Head of caudate nucleus (tissue), 42 donors: ENCODE measurements around the gene MRPL42.
"Not testable (repeated sequence)": the region's sequence is repeated elsewhere in the genome, so short reads cannot be mapped to it uniquely, and the experiment has no call there.

Source experiments
- DNase-seq, 42 donors: peaks; one replicate each; pipeline versions ENCODE4 v3.0.0 to v3.0.0-alpha.2; 2020 to 2021; ENCODE audit warnings: mixed read lengths in 7 of 42
- intact Hi-C: fragments of 100-400 bp; cut with DNase I; formaldehyde crosslinking; loops from one replicate; pipeline ENCODE4 v1.15.0; 2022

MRPL42 gene

DNA sequence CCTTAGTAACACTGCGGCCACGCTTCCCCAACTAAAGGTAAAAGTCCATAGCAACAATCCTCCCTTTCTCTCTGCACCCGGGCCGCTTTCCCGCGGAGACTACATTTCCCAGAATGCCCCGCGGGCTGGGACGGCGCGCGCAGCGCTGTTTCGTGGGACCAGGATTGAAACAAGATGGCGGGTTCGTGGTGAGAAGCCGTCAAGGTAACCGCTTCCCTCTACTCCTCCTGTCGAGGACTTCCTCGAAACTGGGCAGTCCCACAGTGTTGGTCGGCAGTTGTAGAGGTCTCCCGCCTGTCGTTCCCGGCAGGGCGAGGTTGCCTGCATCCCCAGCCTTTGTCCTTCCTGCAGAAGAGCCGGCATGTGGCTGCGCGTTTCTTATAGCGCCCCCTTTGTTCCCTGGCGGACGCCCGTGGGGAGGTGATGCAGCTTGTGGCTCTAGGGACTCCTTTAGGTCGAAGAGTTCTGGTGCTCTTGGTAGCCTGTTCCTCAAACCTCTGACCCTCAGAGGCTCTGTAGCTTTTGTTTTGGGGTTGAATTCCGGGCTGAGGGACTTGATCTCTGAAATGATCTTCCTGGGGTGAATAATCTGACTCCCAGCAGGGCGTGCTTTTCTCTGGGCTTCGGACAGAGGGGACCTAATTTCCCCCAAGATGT lies at the start of gene MRPL42:
TSS of gene MRPL42 (plus strand) at position 164 of the 657 bp plus-strand sequence. CDS start 1,772 bp downstream, outside the sequence.
- intact Hi-C loops: no loop called here

DNA sequence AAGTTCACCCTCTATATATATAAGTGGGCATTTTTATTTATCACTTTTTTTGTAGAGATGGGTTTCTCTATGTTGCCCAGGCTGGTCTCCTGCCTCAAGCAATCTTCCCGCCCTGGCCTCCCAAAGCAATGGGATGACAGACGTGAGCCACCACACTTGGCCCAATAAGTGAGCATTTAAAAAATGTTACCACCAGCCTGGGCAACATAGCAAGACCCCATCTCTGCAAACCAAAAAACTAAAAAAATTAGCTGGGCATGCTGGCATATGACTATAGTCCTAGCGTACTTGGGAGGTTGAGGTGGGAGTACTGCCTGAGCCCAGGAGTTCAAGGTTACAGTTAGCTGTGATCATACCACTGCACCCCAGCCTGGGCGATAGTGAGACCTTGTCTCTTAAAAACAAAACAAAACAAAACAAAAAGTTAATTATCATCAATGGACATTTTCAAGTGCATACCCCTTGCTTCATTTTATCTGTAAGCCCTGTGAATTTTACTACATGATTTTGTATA lies 49.3 kb upstream of the MRPL42 start:
- intact Hi-C loops: no loop called here
- no peak for DNase-seq

More for the DNA sequence above, at the start of gene MRPL42:
- DNase-seq: peak; percentile 74 to 96 (median 91)

DNA sequence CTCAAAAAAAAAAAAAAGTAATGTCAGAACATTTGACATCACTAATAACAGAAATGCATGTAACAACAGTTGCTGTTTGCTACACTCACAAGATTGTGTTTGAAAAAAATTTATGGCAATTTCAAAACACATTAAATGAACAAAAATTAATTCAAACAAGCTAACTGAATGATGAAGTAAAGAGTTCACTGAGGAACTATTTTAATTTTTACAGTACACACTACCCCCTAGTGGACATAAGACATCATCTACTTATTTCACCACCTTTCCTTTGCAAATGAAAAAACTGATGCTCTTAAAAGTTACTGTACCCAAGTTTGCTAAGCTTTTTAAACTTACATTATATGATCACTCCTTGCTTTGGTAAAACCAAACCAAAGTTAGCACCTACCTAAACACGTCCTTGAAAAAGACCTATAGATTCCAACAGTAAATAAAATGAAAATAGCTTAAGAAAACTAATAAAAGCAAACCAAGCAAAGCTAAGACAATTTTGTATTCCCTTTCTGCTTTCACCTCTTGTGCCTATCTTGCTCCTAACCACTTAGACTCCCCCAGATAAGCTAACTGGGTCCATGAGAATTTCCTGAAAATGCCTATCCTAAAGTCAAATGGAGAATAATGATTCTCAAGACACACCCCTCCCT lies 47.8 kb upstream of the MRPL42 start:
- intact Hi-C loops: no loop called here
- DNase-seq: no peak

DNA sequence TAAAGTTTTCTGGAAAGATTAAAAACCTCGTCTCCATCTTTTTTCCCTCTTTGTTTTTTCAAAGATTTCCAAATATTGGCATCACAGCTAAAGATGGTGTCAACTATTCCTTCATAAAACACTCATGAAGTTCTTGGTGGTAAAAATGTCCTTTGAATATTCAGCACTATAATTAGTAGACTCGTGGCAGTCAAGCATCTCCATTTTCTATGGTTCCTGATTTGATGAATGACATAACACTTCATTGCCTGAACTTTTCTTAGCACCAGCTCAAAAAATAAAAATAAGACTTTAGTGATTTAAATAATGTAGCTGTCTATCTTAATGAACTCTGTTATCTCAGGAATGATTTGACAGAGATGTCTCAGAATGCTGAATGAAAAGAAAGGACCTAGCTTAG lies 45.3 kb upstream of the MRPL42 start:
- DNase-seq: no peak
- intact Hi-C loops: no loop called here

DNA sequence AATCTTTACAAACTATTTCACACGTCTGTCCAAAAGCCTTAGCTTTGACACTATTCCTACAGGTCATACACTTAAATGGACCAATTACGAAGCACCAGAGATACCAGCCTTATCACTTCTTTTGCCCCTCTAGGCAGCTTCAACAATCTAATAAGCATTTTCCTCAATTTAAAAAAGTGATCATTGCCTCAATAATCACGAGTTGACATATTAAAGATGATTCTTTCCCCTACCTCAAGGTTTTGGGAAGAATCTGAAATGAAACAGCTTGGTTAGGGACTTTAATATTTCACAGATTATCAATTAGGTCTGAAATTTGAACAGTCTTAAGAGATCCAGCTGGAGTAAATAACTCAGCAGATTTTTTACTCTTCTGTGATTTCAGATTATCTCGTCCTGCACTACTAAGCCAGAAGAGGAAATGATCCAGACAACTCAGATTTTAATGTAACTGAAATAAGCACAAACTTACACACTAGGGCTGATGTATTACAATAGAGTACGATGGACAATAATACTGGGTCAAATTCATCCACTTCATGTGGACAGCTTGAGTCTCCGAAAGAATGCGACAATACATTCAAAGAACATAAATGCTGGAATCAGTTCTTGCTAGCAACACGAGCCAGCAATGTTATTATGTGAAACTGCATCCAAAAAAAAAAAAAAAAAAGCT lies 41.4 kb upstream of the MRPL42 start:
- DNase-seq: no peak
- intact Hi-C loops: no loop called here

DNA sequence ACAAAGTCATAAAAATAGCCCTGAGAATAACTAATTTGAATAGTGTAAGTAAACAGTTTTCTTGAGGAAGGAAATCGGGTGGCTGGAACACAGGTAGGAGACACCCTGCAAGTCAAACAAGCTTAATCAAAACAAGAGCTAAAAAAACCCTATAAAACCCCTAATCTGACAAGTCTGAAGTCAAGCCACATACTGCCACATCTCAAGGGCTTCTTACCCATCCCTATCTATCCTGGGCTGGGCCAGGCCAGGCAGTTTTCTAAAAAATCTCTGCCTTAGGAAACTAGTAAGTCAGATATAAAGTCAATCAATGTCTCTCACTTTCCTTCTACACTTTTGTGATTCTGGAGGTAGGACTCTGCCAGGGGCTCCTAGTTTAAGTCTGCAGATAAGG lies 40.9 kb upstream of the MRPL42 start:
- intact Hi-C loops: no loop called here
- no peak for DNase-seq

DNA sequence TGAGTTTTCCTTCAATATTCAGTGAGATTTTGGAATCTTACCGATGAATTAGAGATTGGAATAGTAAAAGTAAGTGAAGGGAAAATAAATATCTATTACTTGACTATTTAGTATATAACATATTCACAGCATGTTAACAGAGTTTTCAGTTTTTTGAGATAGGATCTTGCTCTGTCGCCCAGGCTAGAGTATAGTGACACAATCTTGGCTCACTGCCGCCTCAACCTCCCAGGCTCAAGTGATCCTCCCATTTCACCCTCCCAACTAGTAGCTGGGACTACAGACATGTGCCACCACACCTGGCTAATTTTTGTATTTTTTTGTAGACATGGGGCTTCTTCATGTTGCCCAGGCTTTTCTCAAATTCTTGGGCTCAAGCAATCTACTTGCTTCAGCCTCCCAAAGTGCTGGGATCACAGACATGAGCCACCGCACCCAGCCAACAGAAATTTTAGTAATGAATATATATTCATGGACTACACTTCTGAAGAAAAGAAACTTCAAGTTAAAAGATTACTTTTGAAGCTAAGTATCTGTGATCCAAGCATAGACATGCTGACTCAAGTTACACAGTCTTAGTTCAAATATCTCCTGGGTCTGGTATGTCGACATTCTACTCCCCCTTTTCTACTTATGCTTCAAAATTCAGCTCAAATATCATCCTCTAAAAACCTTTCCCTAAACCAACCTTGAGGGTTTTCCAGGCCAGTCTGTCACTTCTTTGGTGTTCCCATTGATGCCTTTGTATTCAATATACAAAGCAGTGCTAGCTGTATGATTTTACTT lies 39.3 kb upstream of the MRPL42 start:
- intact Hi-C loops: no loop called here
- DNase-seq: no peak

DNA sequence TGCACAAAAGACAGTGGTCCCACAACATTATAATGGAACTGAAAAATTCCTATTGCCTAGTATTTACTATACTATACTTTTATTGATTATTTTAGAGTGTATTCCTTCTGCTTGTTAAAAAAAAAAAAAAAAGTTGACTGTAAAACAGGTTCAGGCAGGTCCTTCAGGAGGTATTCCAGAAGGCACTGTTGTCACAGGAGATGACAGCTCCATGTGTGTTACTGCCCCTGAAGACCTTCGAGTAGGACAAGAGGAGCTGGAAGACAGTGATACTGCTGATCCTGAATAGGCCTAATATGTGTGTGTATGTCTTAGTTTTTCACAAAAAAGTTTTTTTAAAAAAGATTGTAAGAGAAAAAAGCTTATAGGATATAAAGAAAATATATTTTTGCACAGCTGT lies 37.9 kb upstream of the MRPL42 start:
- intact Hi-C loops: no loop called here
- no peak for DNase-seq

DNA sequence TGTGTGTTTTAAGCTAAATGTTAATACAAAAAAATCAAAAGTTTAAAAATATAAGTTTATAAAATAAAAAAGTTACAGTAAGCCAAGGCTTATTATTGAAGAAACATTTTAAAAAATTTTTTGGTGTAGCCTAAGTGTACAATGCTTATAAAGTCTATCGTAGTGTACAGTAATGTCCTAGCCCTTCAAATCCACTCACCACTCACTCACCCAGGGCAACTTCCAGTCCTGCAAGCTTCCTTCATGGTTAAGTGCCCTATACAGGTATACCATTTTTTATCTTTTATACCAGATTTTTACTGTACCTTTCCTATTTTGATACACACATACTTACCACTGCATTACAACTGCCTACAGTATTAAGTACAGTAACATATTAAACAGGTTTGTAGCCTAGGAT lies 37.5 kb upstream of the MRPL42 start:
- intact Hi-C loops: no loop called here
- DNase-seq: no peak

DNA sequence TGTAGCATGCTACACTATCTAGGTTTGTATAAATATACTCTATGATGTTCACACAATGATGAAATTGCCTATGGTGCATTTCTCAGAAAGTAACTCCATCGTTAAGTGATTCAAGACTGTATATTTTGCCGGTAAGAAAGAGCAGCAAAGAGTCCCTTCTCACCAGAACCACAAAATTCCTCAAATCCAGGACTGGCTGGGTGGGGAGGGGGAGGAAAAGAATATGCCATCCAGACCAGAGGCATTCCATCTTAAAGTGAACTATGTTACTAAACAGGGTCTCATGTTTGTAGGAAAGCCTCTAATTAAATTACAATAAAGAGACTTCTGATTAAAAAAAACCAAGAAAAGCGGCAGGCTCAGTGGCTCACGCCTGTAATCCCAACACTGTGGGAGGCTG lies 37.0 kb upstream of the MRPL42 start:
- intact Hi-C loops: no loop called here
- no peak for DNase-seq

DNA sequence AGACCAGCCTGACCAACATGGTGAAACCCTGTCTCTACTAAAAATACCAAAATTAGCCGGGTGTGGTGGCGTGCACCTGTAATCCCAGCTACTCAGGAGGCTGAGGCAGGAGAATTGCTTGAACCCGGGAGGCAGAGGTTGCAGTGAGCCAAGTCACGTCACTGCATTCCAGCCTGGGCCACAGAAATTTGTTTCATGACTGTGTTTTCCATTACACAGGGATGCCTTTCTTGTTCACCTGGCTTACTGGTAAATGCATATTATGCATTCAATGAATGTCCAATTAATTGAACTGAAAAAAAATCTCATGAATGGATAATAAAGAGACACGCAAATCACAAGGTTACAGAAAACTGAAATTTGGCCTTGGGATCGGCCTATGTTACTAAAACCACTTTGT lies 35.3 kb upstream of the MRPL42 start:
- intact Hi-C loops, DNase-seq: not testable (repeated sequence)

DNA sequence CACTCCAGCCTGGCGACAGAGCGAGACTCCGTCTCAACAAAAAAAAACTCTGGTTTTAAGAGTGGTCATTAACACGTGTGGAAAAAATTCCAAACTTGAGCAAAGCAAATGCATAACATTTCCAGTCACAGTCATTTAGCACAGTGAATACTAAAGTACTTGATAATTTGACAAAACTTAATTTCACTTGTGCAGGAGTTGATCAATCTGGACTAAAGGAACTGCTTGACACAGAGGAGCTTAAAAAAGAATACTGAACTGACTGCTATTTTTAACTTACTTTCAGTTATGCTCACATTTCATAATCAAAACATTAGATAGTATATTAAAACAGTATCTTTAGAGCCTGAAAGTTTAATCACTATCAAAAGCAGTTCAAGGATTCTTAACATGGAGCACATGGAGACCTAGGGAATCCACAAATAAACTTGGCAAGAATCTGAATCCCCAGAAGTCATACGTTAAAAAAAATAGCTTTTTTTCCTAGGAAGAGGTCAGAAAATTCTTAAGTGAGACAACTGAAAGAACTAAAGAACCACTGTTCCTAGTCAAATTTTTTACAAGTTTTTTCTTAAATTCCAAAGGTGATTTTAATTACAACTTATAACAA lies 33.0 kb upstream of the MRPL42 start:
- no peak for DNase-seq
- intact Hi-C loops: no loop called here

DNA sequence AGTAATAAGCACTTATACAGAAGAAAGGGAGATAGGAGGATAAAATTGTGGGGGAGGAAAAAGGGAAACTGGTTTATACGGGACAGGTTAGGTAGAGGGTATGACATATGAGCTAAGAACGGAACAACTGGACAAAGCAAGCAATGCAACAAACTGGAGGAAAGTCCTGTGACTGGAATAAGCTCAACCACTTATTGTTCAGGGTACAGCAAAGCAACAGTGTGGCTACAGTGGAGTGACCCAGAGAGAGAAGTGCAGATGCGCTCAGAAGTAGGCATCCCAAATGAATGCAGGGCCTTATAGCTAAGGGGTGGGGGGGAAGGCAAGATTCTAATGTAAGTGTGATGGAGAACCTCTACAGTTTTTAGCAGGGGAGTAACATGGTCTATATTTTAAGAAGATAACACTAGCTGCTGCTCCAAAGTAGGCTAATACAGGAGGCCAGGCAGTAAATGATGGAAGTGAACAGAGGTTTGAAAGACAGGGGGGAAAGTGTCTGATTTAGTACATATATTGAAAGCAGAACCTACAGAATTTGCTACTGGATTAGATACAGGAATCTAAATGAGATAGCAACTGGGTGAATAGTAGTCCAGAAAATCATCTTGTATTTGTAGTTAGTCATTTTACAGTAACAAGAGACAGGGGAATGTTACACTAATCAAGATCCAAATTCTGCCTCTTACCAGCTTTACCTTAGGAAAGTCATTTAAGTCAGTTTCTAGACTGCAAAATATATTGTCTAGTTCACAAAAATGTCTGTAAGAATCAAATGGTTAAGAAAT lies 28.9 kb upstream of the MRPL42 start:
- intact Hi-C loops: no loop called here
- DNase-seq: no peak

DNA sequence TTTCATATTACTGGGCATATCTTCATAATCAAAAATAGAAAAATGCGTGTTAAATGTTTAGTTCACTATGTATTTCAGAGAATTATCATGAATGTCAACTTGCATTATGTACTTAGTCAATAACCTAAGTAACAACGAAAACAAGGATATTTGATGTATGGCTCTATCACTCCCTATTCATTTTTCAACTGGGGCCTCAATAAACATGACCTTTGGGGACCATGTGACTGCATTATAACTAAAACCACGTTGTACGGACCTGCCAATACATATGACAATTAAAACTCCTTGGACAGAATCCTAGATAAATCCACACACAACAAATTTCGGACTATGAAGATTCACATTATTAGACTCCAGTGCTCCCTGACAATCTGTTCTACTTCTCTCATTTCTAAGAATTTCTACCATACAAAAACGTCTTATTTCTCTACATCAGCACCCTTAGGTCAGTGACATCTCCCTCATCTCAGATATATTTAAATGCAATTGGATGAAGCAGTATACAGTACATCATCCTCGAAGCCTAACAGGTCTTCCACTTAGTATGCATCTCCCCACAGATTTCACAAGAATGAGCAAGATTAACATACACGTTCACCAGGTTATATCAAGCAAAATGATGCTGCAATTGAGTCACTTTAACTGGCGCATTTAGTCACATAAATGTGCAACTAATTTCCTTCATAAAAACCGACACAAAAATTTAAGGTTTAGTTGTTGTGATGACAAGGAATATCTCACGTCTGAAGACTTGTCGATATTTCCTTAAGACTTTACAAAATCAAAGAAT lies 27.1 kb upstream of the MRPL42 start:
- no peak for DNase-seq
- intact Hi-C loops: loop anchor here (10.0 kb wide), 1 partner anchor 235 kb away; the partner anchor contains the start of gene CRADD

DNA sequence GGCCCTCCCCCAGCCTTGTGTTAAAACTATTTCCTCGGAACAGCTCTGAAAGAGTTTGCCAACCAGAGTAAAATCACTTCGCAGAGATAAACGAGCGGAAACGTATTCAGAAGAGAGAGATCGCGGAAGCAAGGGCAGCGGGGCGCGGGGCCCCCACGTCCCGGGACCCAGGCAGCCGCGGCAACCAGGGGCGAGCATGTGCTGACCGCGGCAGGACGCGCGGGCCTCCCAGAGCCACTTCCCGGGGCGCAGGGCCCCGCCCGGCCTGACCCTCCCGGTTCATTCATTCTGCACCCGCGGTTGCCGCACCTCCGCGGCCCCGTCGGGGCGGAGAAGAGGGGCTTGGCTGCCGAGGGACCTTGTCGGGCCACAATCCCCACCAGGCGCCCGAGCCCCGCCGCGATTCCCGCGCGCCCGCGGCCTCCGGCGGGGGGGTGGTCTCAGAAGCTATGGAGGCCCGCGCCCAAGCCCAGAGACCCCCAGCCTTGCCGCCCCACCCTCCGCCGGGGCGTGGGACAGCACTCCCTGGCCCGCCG lies 26.2 kb upstream of the MRPL42 start:
- peak in 27 of 42 donors; percentile 4 to 48 (median 22) for DNase-seq
- intact Hi-C loops: loop anchor here (10.0 kb wide), 1 partner anchor 234 kb away; the partner anchor contains the start of gene CRADD

DNA sequence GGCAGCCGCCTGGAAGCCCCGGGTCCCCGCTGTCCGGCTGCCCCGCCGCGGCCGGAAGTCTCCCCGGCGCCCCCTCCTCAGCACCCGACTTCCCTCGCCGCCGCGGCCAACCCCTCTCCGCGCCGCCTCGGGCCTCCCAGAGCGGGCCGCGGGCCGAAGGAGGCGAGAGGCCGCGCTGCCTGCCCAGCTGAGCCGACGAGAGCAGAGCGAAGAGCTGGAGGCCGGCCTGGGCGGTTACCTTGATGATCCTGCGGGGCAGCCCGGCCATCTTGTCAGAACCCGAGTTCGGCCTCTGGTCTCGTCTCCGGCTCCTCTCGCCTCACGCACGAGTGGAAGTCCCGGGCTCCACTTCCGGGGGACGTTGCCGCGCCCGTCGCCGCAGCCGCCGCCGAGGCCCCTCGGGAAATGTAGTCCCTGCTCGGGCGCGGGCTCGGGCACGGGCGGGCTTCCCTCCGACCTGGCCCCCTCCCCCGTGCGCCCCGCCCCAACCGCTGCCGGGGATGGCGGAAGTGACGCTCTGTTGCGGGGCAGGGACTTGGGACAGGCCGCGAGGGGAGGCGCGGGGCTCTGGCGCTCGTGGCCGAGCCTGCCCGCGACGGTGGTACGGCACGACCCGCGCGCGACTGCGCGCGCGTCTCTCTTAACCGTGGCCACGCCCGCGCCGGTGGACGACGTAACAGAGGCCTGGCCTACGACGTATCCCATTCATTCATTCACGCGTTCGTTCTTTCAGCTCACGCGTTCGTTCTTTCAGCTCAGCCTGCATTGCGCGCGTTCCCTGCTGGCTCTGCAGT lies 25.5 kb upstream of the MRPL42 start, which contains the start of gene UBE2N:
TSS of gene UBE2N (minus strand) at position 331 of the 794 bp plus-strand sequence. CDS start at position 268, 63 bp downstream.
- intact Hi-C loops: loop anchor here (10.0 kb wide), 1 partner anchor 233 kb away; the partner anchor contains the start of gene CRADD
- DNase-seq: peak; percentile 89 to 99 (median 98)
